ENCODE results near the gene MAST4. TPM values are rescaled to one million over a fixed set of nuclear protein-coding genes. Genes with fewer than 3 reads are reported as not detected.

Gene MAST4
- total and polyA plus RNA-seq, 2 of the 8 experiments (the other 6 are each of a cell fraction or from before 2014, with no cell fraction given): 1.5 to 2.6 TPM

DNA sequence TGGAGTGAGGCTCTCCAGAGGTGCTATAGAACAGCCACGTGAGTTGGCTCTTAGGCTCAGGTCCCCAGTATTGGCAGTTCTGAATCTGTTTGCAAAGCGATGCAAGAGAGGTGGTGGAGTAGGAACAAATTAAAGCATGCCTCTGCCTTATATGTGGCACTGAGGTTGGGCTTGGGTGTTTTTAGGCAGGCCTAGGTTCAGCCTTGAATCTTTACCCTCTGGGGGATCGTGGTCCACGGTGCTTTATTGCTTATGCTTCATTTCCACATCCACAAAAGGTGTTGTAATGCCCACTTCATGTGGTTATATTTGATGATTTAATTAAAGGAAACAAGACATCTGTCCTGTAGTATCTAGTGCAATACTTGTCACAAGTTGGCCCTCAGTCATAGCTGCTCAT, 544.2 kb downstream of the MAST4 start:
- H2BK5ac ChIP-seq (ENCODE audit: low read depth, low read length): no peak overlapping the region
- no peaks in the 10 kb centered on the region for H3K79me2 ChIP-seq (ENCODE audit: control insufficient read depth in 1 of 2, insufficient read depth in 2 of 2, low read length in 2 of 2)
- no peak overlapping the region for H3K4me2 ChIP-seq (ENCODE audit: insufficient read depth in 1 of 2, low read depth in 2 of 2, low read length in 2 of 2)
- no peak overlapping the region for H3K23ac ChIP-seq (ENCODE audit: insufficient read length)
- POLR2A ChIA-PET (ENCODE audit: partially characterized antibody): no interaction called here
- H3K9me3 ChIP-seq (ENCODE audit: insufficient read depth in 2 of 2, low read depth in 1 of 2, low read length in 1 of 2): no peaks in the 10 kb centered on the region
- no peak for TF ChIP-seq PHF8 (conservative IDR thresholded peaks at IDR 0.05; ENCODE audit: low read depth, low read length)
- TF ChIP-seq NRF1 (IDR thresholded peaks at IDR 0.05; ENCODE audit: low read depth, low read length): no peak
- TF ChIP-seq JUN (IDR thresholded peaks at IDR 0.05; ENCODE audit: low read depth, low read length): no peak
- TF ChIP-seq RBBP5 (IDR thresholded peaks at IDR 0.05; ENCODE audit: borderline replicate concordance, low read depth, low read length): no peak
- no peak for TF ChIP-seq BCL11A (IDR thresholded peaks at IDR 0.05; ENCODE audit: low read depth in 2 of 2, low read length in 2 of 2)
- no peak for TF ChIP-seq POU5F1 (IDR thresholded peaks at IDR 0.05; ENCODE audit: low read depth, low read length)
- no peak for TF ChIP-seq TAF1 (IDR thresholded peaks at IDR 0.05; ENCODE audit: low read depth, low read length)
- TF ChIP-seq KDM1A (IDR thresholded peaks at IDR 0.05; ENCODE audit: borderline replicate concordance, low read length): no peak
- TF ChIP-seq TEAD4 (IDR thresholded peaks at IDR 0.05; ENCODE audit: low read depth, low read length): no peak
- no peak for TF ChIP-seq ASH2L (IDR thresholded peaks at IDR 0.05; ENCODE audit: low read length)
- TF ChIP-seq SP2 (IDR thresholded peaks at IDR 0.05; ENCODE audit: low read length): no peak
- TF ChIP-seq CHD2 (IDR thresholded peaks at IDR 0.05; ENCODE audit: low read length): no peak
- no peak for TF ChIP-seq RAD21 (IDR thresholded peaks at IDR 0.05 in 1 of 2, conservative IDR thresholded peaks at IDR 0.05 in 1 of 2; ENCODE audit: low read depth in 2 of 2, low read length in 2 of 2)
- no peak for TF ChIP-seq CTBP2 (IDR thresholded peaks at IDR 0.05; ENCODE audit: borderline replicate concordance, insufficient read depth, insufficient read length, low read length)
- no peaks in the 10 kb centered on the region for H3K79me1 ChIP-seq (ENCODE audit: low read depth, low read length)
- H2BK20ac ChIP-seq (ENCODE audit: low read length): no peak overlapping the region
- DNase-seq (ENCODE audit: low read depth in 1 of 2, low spot score in 2 of 2): no peak
- no peaks in the 10 kb centered on the region for H3K4me1 ChIP-seq (replicated peaks in 1 of 4; ENCODE audit: control insufficient read depth in 3 of 4, insufficient read depth in 4 of 4, low read length in 3 of 4)
- H3K27ac ChIP-seq (ENCODE audit: low read depth, low read length): no peak overlapping the region
- no peak overlapping the region for H3K9ac ChIP-seq (replicated peaks in 1 of 4; ENCODE audit: extremely low read depth in 1 of 4, low read depth in 3 of 4, low read length in 3 of 4)
- H3K27me3 ChIP-seq (replicated peaks in 1 of 4; ENCODE audit: control insufficient read depth in 3 of 4, extremely low read depth in 1 of 4, insufficient read depth in 3 of 4, low read length in 3 of 4): no peaks in the 10 kb centered on the region
- no peaks in the 10 kb centered on the region for H4K20me1 ChIP-seq (replicated peaks in 1 of 2; ENCODE audit: control insufficient read depth in 1 of 2, insufficient read depth in 2 of 2, low read length in 2 of 2)
- CTCF ChIA-PET (ENCODE audit: partially characterized antibody): interaction anchor here (1.3 to 3.1 kb wide), 2 partner anchors 8 to 10 kb away, joined by 5 to 14 read pairs; no protein-coding TSS in a partner anchor
- WGBS, 2 experiments (ENCODE audit: extremely low coverage in 1 of 2, insufficient coverage in 1 of 2, insufficient read length in 1 of 2, insufficient replicate concordance in 2 of 2, low coverage in 1 of 2, low lambda C conversion rate in 2 of 2, missing lambda C conversion rate in 1 of 2): 92% methylated on average over 4 of the region's 4 CpGs; no CpG with 5 or more reads in 1 of the 2 experiments
- no peak overlapping the region for H2BK12ac ChIP-seq (ENCODE audit: low read depth, low read length)
- no peak for FAIRE-seq
- H3K23me2 ChIP-seq (ENCODE audit: low read depth, low read length): no peaks in the 10 kb centered on the region
- no peak overlapping the region for H2BK120ac ChIP-seq (replicated peaks; ENCODE audit: low read depth, low read length)
- peaks cover 0 to 3% (median 0%) of the 10 kb centered on the region in 4 experiments; a peak in 1 of 8 replicates for H3K36me3 ChIP-seq (ENCODE audit: control insufficient read depth in 2 of 4, insufficient read depth in 4 of 4, low read length in 3 of 4)
- no peak overlapping the region for H3K4me3 ChIP-seq (ENCODE audit: extremely low read depth in 1 of 4, insufficient read depth in 2 of 4, low read depth in 3 of 4, low read length in 4 of 4)
- no peak overlapping the region for H2AK5ac ChIP-seq (ENCODE audit: low read depth, low read length)
- H3K14ac ChIP-seq (ENCODE audit: insufficient read length): no peak overlapping the region
- no peak overlapping the region for H4K8ac ChIP-seq (ENCODE audit: extremely low read depth, insufficient read depth, low read length)
- H2AFZ ChIP-seq (ENCODE audit: low read length): no peak overlapping the region
- no peak overlapping the region for H3K56ac ChIP-seq (replicated peaks; ENCODE audit: insufficient read length, low read depth, low read length)
- no peak overlapping the region for H4K5ac ChIP-seq (ENCODE audit: insufficient read length, low read depth, low read length)
- no peak overlapping the region for H4K91ac ChIP-seq (replicated peaks; ENCODE audit: insufficient read length, low read length)
- no peak overlapping the region for H2BK15ac ChIP-seq (ENCODE audit: low read length)
- no peak overlapping the region for H3K4ac ChIP-seq (replicated peaks; ENCODE audit: insufficient read length, low read depth, low read length)
- H3K18ac ChIP-seq (ENCODE audit: extremely low read depth, low read length): no peak overlapping the region

All from H1 (cell line).